Osteoblast (primary cell): ENCODE results near the gene LAMA5. TPM values are rescaled to one million over a fixed set of nuclear protein-coding genes. Genes with fewer than 3 reads are reported as not detected.

ENCODE experiments used
- DNase-seq: peaks from one replicate; pipeline ENCODE4 v3.0.0; 2011; ENCODE audit warnings: low spot score, mixed read lengths; ENCODE audit not compliant: insufficient read length; ENCODE audit errors: missing footprints
- H2AFZ ChIP-seq: 2 replicates; pipeline ENCODE4 v1.6.0; 2011; ENCODE audit warnings: mild to moderate bottlenecking, low read length
- H3K27ac ChIP-seq: 2 replicates; pipeline ENCODE4 v1.5.1; 2011; ENCODE audit warnings: mild to moderate bottlenecking, low read depth, low read length, moderate library complexity
- H3K27me3 ChIP-seq: 2 replicates; pipeline ENCODE4 v1.6.0; 2012; ENCODE audit warnings: mild to moderate bottlenecking, control low read depth, inconsistent platforms, low read length, moderate library complexity; ENCODE audit not compliant: insufficient read depth
- H3K36me3 ChIP-seq: 2 replicates; pipeline ENCODE4 v1.5.1; 2011; ENCODE audit warnings: mild to moderate bottlenecking, low read length, control low read depth, moderate library complexity; ENCODE audit not compliant: insufficient read depth
- H3K4me1 ChIP-seq: 2 replicates; pipeline ENCODE4 v1.5.1; 2011; ENCODE audit warnings: mild to moderate bottlenecking, low read length, control low read depth, moderate library complexity; ENCODE audit not compliant: insufficient read depth
- H3K4me2 ChIP-seq: 2 replicates; pipeline ENCODE4 v1.6.0; 2011; ENCODE audit warnings: mild to moderate bottlenecking, low read length; ENCODE audit not compliant: insufficient read depth
- H3K4me3 ChIP-seq: fragments of 200-600 bp; sonication (generic); 3 replicates; pipeline ENCODE4 v1.5.1; 2012; ENCODE audit warnings: mild to moderate bottlenecking, low read length, inconsistent platforms; ENCODE audit not compliant: insufficient read depth
- H3K79me2 ChIP-seq: 2 replicates; pipeline ENCODE4 v1.6.0; 2012; ENCODE audit warnings: mild to moderate bottlenecking, low read length, control low read depth, inconsistent platforms; ENCODE audit not compliant: insufficient read depth
- H3K9me3 ChIP-seq: 2 replicates; pipeline ENCODE4 v1.5.1; 2011; ENCODE audit warnings: low read depth, low read length, control low read depth
- H4K20me1 ChIP-seq: 2 replicates; pipeline ENCODE4 v1.6.0; 2012; ENCODE audit warnings: mild to moderate bottlenecking, low read length, control low read depth; ENCODE audit not compliant: insufficient read depth
- total RNA-seq: library from RNA; depleted of rRNA; stranded (reverse); fragments of >200 nt; gene quantifications from 2 replicates; pipeline ENCODE4 v1.2.3, GENCODE V29; 2012
- TF ChIP-seq, protein P1 (sequence below): IDR thresholded peaks from 2 replicates; pipeline ENCODE4 v1.5.1; 2011; ENCODE audit warnings: mild to moderate bottlenecking, low read depth, low read length, moderate library complexity; ENCODE audit errors: extremely low read depth

Gene LAMA5
- total RNA-seq, 1 donor, result 2.2 TPM

DNA sequence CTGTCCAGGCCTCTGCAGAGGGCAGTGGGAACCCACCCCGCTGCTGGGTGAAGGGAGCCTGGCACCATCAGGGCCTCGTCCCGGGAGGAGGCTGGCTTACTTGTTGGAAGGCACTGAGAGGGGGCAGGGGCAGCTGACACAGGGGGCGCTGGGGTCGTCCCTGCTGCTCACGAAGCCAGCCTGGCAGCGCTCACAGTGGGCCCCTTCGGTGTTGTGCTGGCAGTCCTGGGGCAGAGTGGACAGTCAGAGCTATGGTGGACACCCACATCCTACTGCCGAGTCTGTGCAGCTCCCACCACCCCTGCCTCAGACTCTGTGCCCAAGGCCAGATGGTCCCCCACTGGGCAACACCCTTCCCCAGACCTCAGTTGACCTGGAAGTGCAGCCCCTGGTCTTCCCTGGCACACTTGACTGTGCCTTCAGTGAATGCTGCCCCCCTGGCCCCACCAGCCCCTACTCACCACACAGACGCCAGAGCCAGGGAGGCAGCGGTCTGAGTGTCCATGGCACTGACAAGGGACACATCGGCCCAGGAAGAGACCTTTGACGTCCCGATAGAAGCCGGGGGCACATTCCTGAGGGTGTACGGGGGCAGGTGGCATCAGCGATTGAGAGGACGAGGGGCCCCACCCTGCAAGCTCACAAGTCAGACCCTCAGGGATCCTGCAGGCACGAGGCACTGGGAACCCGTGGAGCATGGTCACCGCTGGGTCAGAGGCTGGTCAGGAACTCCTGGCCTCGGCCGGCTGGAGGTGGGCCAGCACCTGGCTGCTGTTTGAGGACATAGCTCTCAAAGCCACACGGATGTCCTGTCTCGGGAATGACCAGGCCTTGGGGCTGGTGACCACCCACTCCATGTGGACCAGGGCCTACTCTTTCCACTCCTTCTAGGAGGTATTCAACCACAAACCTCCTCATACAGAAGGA lies 42.9 kb downstream of the LAMA5 start:
- Histone ChIP-seq H3K79me2 (no peaks in the 10 kb centered on the region), H3K27ac (no peak overlapping the region), H3K36me3 (no peaks in the 10 kb centered on the region), H3K9me3 (no peaks in the 10 kb centered on the region), H3K27me3 (no peaks in the 10 kb centered on the region), H4K20me1 (no peaks in the 10 kb centered on the region), H3K4me3 (no peak overlapping the region), H3K4me2 (no peak overlapping the region), H2AFZ (no peak overlapping the region), H3K4me1 (no peaks in the 10 kb centered on the region)
- TF ChIP-seq, protein P1, sequence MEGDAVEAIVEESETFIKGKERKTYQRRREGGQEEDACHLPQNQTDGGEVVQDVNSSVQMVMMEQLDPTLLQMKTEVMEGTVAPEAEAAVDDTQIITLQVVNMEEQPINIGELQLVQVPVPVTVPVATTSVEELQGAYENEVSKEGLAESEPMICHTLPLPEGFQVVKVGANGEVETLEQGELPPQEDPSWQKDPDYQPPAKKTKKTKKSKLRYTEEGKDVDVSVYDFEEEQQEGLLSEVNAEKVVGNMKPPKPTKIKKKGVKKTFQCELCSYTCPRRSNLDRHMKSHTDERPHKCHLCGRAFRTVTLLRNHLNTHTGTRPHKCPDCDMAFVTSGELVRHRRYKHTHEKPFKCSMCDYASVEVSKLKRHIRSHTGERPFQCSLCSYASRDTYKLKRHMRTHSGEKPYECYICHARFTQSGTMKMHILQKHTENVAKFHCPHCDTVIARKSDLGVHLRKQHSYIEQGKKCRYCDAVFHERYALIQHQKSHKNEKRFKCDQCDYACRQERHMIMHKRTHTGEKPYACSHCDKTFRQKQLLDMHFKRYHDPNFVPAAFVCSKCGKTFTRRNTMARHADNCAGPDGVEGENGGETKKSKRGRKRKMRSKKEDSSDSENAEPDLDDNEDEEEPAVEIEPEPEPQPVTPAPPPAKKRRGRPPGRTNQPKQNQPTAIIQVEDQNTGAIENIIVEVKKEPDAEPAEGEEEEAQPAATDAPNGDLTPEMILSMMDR, result no peak
- no peak for DNase-seq

DNA sequence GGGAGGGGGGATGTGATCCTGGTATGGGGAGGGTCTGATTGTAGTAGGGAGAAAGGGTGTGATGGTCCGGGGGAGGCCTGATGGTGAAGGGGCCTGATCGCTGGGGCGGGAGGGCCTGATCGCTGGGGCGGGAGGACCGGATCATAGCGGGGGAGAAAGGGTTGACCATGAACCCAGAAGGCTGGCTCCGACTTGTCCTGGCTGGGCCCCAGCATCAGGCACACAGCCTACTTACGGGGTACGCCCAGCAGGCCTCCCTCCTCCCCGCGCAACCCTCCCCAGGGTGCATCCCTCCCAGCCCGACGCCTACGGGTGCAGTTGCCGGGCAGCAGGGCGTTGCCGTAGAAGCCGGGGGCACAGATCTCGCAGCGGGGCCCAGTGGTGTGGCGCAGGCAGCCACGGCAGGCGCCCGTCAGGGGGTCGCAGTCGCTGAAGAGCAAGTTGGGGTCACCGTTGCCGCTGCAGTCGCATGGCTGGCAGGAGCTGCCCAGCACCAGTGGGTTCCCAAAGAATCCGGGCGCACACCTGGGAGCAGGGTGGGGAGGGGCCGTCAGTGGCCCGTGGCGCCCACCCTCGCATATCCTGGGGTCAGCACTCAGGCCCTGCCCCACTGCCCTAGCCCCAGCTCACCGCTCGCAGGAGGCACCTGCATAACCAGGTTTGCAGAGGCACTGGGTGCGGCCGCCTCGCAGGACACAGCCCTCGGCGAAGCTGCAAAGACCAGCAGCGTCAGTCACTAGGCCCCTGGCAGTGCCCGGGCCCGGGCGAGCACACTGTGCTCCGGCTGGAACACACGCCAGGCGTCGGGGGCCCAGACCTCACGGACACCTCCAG lies 43.7 kb downstream of the LAMA5 start:
- H3K4me3 ChIP-seq, result no peak overlapping the region
- no peaks in the 10 kb centered on the region for H4K20me1 ChIP-seq
- DNase-seq, result no peak
- H3K79me2 ChIP-seq, result no peaks in the 10 kb centered on the region
- no peaks in the 10 kb centered on the region for H3K36me3 ChIP-seq
- H3K27ac ChIP-seq, result no peak overlapping the region
- no peaks in the 10 kb centered on the region for H3K4me1 ChIP-seq
- H3K9me3 ChIP-seq, result no peaks in the 10 kb centered on the region
- no peak overlapping the region for H3K4me2 ChIP-seq
- TF ChIP-seq, protein P1, result no peak
- no peak overlapping the region for H2AFZ ChIP-seq
- H3K27me3 ChIP-seq, result no peaks in the 10 kb centered on the region

- Histone ChIP-seq H2AFZ (no peak overlapping the region), H3K79me2 (no peaks in the 10 kb centered on the region), H3K27me3 (no peaks in the 10 kb centered on the region), H3K27ac (no peak overlapping the region), H3K4me2 (no peak overlapping the region), H3K4me3 (no peak overlapping the region), H3K9me3 (no peaks in the 10 kb centered on the region), H3K4me1 (no peaks in the 10 kb centered on the region), H4K20me1 (no peaks in the 10 kb centered on the region), H3K36me3 (no peaks in the 10 kb centered on the region)
- no peak for DNase-seq
- TF ChIP-seq, protein P1, result no peak
Measured at GRCh38 chr20:62322492-62323041, 44.5 kb downstream of the LAMA5 start.

GRCh38 chr20:62321975-62322374 lies 45.1 kb downstream of the LAMA5 start:
- Histone ChIP-seq H3K4me3 (no peak overlapping the region), H3K27me3 (no peaks in the 10 kb centered on the region), H4K20me1 (no peaks in the 10 kb centered on the region), H2AFZ (no peak overlapping the region), H3K27ac (no peak overlapping the region), H3K4me2 (no peak overlapping the region), H3K9me3 (no peaks in the 10 kb centered on the region), H3K36me3 (no peaks in the 10 kb centered on the region), H3K79me2 (no peaks in the 10 kb centered on the region), H3K4me1 (no peaks in the 10 kb centered on the region)
- no peak for DNase-seq
- TF ChIP-seq, protein P1, result no peak
